ENCODE results near the gene RHOXF1. TPM values are rescaled to one million over a fixed set of nuclear protein-coding genes. Genes with fewer than 3 reads are reported as not detected.
A peak's percentile ranks its signal among the peaks of the same experiment; 100 is the strongest.
"Not testable (repeated sequence)": the region's sequence is repeated elsewhere in the genome, so short reads cannot be mapped to it uniquely, and the experiment has no call there.

Gene RHOXF1, protein sequence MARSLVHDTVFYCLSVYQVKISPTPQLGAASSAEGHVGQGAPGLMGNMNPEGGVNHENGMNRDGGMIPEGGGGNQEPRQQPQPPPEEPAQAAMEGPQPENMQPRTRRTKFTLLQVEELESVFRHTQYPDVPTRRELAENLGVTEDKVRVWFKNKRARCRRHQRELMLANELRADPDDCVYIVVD
- under 1 TPM in 1 of 2 donors, not detected in 1; 0.69 TPM for total RNA-seq
- 1 to 10 TPM in 1 of 2 donors, not detected in 1; 4.8 TPM for polyA plus RNA-seq
- long read RNA-seq, donor 1: 0 reads
- long read RNA-seq, donor 2: 0 reads

- 92 to 96% methylated on average over 35 of the region's 35 CpGs for WGBS, 2 donors
- H3K4me1 ChIP-seq (ENCODE audit: control insufficient read depth in 1 of 2, insufficient read depth in 2 of 2, low read length in 2 of 2): no peaks in the 10 kb centered on the region
- peak in 1 of 2 donors; percentile 68 for DNase-seq
- no peaks in the 10 kb centered on the region for H3K27me3 ChIP-seq (ENCODE audit: control insufficient read depth in 1 of 2, insufficient read depth in 2 of 2, low read length in 1 of 2)
- intact Hi-C loops (cut with DNase I): loop anchor here in 1 of 2 donors (10.0 kb wide), 1 partner anchor 109 kb away; no protein-coding TSS in a partner anchor
- no peak within 1 kb of the TSS for H3K4me3 ChIP-seq (ENCODE audit: low read length in 2 of 2)
- no peaks in the 10 kb centered on the region for H3K36me3 ChIP-seq (ENCODE audit: control insufficient read depth in 1 of 2, insufficient read depth in 2 of 2, low read length in 1 of 2)
- no peak within 1 kb of the TSS for H3K27ac ChIP-seq (ENCODE audit: low read depth in 1 of 2, low read length in 2 of 2)
- no peak for ATAC-seq (ENCODE audit: low FRiP score)
- no peaks in the 10 kb centered on the region for H3K9me3 ChIP-seq (ENCODE audit: control insufficient read depth, low read length)
Observed at GRCh38 chrX:120115438-120115963, at the start of gene RHOXF1. TSS of gene RHOXF1 (minus strand) at chrX:120115913. CDS start at chrX:120115862, 51 bp downstream.

DNA sequence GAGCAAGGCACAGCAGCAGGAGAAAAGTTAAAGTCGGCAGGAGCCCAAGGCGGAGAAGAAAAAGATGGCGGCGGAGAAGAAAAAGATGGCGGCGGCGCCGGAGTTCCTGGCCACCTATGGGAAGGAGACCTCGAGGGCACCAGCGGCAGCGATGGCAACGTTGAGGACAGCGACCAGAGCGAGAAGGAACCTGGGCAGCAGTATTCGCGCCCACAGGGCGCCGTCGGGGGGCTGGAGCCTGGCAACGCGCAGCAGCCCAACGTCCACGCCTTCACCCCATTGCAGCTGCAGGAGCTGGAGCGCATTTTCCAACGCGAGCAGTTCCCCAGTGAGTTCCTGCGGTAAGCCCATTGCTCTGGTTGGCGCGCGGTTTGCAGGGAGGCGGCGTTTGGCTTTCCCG lies 43.4 kb upstream of the RHOXF1 start:
- H3K27ac ChIP-seq (ENCODE audit: low read depth in 1 of 2, low read length in 2 of 2); DNase-seq; ATAC-seq (ENCODE audit: low FRiP score); H3K36me3 ChIP-seq (ENCODE audit: control insufficient read depth in 1 of 2, insufficient read depth in 2 of 2, low read length in 1 of 2); H3K4me3 ChIP-seq (ENCODE audit: low read length in 2 of 2); H3K4me1 ChIP-seq (ENCODE audit: control insufficient read depth in 1 of 2, insufficient read depth in 2 of 2, low read length in 2 of 2); H3K9me3 ChIP-seq (ENCODE audit: control insufficient read depth, low read length); H3K27me3 ChIP-seq (ENCODE audit: control insufficient read depth in 1 of 2, insufficient read depth in 2 of 2, low read length in 1 of 2); intact Hi-C loops (cut with DNase I): not testable (repeated sequence)
- 86 to 98% methylated on average over 17 to 31 of the region's 33 CpGs for WGBS, 2 donors

DNA sequence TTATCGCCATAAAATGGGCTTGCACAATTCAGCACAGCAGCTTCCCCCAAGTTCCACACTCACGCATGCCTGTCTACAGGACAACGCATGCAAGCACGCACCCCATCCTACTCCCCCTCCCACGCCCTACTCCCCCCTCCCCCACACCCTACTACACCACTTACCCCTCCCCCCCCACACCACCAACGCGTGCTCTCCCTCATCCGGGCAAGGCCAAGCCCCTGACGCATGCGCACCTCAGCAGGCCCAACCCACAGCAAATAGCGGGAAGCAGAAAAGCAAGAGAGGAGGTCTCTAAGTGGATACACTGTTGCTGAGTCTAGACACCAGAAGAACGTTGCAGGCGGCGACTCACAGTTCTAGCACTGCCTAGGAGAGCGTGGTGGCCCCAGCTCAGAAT lies 42.6 kb upstream of the RHOXF1 start, which contains the start of gene RHOXF2:
RHOXF2 (plus strand) TSS at position 301 of the 400 bp plus-strand sequence. CDS start 138 bp downstream, outside the sequence.
- H3K4me1 ChIP-seq (ENCODE audit: control insufficient read depth in 1 of 2, insufficient read depth in 2 of 2, low read length in 2 of 2); DNase-seq; H3K36me3 ChIP-seq (ENCODE audit: control insufficient read depth in 1 of 2, insufficient read depth in 2 of 2, low read length in 1 of 2); H3K27me3 ChIP-seq (ENCODE audit: control insufficient read depth in 1 of 2, insufficient read depth in 2 of 2, low read length in 1 of 2); H3K27ac ChIP-seq (ENCODE audit: low read depth in 1 of 2, low read length in 2 of 2); H3K9me3 ChIP-seq (ENCODE audit: control insufficient read depth, low read length); intact Hi-C loops (cut with DNase I); H3K4me3 ChIP-seq (ENCODE audit: low read length in 2 of 2); ATAC-seq (ENCODE audit: low FRiP score): not testable (repeated sequence)
- no CpG with 5 or more reads among the region's 15 CpGs for WGBS, 2 donors

DNA sequence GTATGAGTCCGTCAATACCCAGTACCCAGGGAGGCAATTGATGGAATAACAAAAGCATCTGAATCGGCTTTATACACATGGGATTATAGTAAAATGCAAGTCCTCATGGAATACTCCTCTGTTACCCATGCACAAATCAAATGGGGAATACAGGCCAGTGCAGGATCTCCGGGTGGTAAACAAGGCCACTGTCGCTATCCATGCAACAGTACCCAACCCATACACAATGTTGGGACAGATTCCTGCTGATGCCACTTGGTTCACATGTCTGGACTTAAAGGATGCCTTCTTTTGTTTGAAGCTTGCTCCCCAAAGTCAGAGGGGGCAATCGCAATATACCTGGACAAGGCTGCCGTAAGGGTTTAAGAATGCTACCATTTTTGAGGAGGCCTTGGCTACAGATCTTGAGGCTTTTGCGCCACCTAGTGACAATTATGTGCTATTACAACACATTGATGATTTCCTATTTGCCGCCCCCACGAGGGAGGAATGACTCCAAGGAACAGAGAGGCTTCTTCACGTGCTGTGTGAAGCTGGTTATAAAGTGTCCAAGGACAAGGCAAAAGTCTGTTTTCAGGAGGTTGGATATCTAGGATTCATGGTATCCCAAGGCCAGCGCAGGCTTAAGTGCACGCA lies 34.5 kb upstream of the RHOXF1 start:
- no CpG with 5 or more reads among the region's 12 CpGs for WGBS, 2 donors
- intact Hi-C loops (cut with DNase I); H3K27ac ChIP-seq (ENCODE audit: low read depth in 1 of 2, low read length in 2 of 2); DNase-seq; H3K27me3 ChIP-seq (ENCODE audit: control insufficient read depth in 1 of 2, insufficient read depth in 2 of 2, low read length in 1 of 2); H3K4me3 ChIP-seq (ENCODE audit: low read length in 2 of 2); H3K36me3 ChIP-seq (ENCODE audit: control insufficient read depth in 1 of 2, insufficient read depth in 2 of 2, low read length in 1 of 2); H3K9me3 ChIP-seq (ENCODE audit: control insufficient read depth, low read length); H3K4me1 ChIP-seq (ENCODE audit: control insufficient read depth in 1 of 2, insufficient read depth in 2 of 2, low read length in 2 of 2): not testable (repeated sequence)
- peak; percentile 60 for ATAC-seq (ENCODE audit: low FRiP score)

DNA sequence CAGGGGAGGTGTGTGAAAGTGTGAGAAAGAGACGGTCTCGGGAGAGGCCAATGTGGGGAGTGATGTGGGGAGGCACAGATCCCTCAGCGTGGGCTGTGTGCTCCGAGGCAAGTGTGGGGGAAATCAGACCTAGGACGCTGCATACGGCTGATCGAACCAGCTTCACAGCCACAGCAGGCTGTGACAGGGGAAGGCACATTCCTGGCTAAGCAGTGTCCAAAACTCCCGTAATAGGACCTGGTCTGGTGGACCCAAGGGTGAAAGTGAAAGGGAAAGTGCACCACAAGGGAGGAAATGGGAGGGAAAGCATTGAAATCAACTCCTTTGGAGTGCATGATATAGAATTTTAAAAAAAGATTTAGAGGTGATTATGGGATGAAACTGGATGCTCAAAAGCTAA lies 31.8 kb upstream of the RHOXF1 start:
- DNase-seq (no peak), ATAC-seq (ENCODE audit: low FRiP score) (no peak)
- H3K9me3 ChIP-seq (ENCODE audit: control insufficient read depth, low read length): no peaks in the 10 kb centered on the region
- H3K4me1 ChIP-seq (ENCODE audit: control insufficient read depth in 1 of 2, insufficient read depth in 2 of 2, low read length in 2 of 2): no peaks in the 10 kb centered on the region
- no peak overlapping the region for H3K27ac ChIP-seq (ENCODE audit: low read depth in 1 of 2, low read length in 2 of 2)
- H3K27me3 ChIP-seq (ENCODE audit: control insufficient read depth in 1 of 2, insufficient read depth in 2 of 2, low read length in 1 of 2): no peaks in the 10 kb centered on the region
- no peak overlapping the region for H3K4me3 ChIP-seq (ENCODE audit: low read length in 2 of 2)
- no peaks in the 10 kb centered on the region for H3K36me3 ChIP-seq (ENCODE audit: control insufficient read depth in 1 of 2, insufficient read depth in 2 of 2, low read length in 1 of 2)
- intact Hi-C loops (cut with DNase I): no loop called here
- WGBS, 2 donors: 92 to 99% methylated on average over 8 of the region's 8 CpGs

- intact Hi-C loops (cut with DNase I); H3K4me1 ChIP-seq (ENCODE audit: control insufficient read depth in 1 of 2, insufficient read depth in 2 of 2, low read length in 2 of 2); H3K27ac ChIP-seq (ENCODE audit: low read depth in 1 of 2, low read length in 2 of 2); H3K4me3 ChIP-seq (ENCODE audit: low read length in 2 of 2); H3K36me3 ChIP-seq (ENCODE audit: control insufficient read depth in 1 of 2, insufficient read depth in 2 of 2, low read length in 1 of 2); H3K9me3 ChIP-seq (ENCODE audit: control insufficient read depth, low read length); H3K27me3 ChIP-seq (ENCODE audit: control insufficient read depth in 1 of 2, insufficient read depth in 2 of 2, low read length in 1 of 2); ATAC-seq (ENCODE audit: low FRiP score); DNase-seq: not testable (repeated sequence)
- 91 to 95% methylated on average over 1 of the region's 1 CpG for WGBS, 2 donors
Observed at GRCh38 chrX:120146323-120146722, 30.6 kb upstream of the RHOXF1 start.

DNA sequence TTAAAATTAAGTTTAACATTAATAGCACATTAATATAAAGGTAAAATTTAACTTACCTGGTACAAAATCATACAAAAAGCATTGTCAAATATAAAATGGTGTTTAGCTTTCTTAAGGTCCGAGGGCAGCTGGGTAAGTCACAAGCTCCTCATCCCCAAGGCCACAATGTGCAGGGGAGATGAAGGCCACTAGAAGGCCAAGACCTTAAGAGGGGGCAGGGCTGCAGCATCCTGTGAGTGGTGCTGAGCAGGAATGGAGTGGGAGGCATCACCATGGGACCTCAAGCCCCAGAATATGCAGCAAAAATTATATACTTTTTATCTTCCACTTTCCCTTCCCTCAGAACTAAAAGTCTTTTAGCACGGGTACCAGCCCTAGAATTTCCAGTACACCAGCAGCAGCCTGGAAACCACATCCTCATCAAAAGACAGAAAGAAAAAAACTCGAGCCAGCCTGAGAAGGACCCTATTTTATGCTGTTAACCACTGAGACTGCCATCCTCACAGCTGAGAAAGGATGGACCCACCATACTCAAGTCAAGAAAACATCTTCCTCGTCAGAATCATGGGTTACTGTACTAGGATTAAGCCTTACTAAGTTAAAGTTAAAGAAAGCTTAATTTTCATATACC lies 29.7 kb upstream of the RHOXF1 start:
- no peaks in the 10 kb centered on the region for H3K27me3 ChIP-seq (ENCODE audit: control insufficient read depth in 1 of 2, insufficient read depth in 2 of 2, low read length in 1 of 2)
- H3K4me1 ChIP-seq (ENCODE audit: control insufficient read depth in 1 of 2, insufficient read depth in 2 of 2, low read length in 2 of 2): no peaks in the 10 kb centered on the region
- DNase-seq: no peak
- H3K4me3 ChIP-seq (ENCODE audit: low read length in 2 of 2): no peak overlapping the region
- WGBS, 2 donors: 58 to 86% methylated on average over 4 of the region's 4 CpGs
- ATAC-seq (ENCODE audit: low FRiP score): no peak
- intact Hi-C loops (cut with DNase I): no loop called here
- no peaks in the 10 kb centered on the region for H3K9me3 ChIP-seq (ENCODE audit: control insufficient read depth, low read length)
- H3K36me3 ChIP-seq (ENCODE audit: control insufficient read depth in 1 of 2, insufficient read depth in 2 of 2, low read length in 1 of 2): no peaks in the 10 kb centered on the region
- H3K27ac ChIP-seq (ENCODE audit: low read depth in 1 of 2, low read length in 2 of 2): no peak overlapping the region

GRCh38 chrX:120144178-120144844 lies 28.6 kb upstream of the RHOXF1 start:
- WGBS, 2 donors: 13 to 23% methylated on average over 12 of the region's 12 CpGs

More at GRCh38 chrX:120144178-120144844, 28.6 kb upstream of the RHOXF1 start:
- intact Hi-C loops (cut with DNase I): no loop called here
- ATAC-seq (ENCODE audit: low FRiP score) (no peak), DNase-seq (no peak)
- H3K4me1 ChIP-seq (ENCODE audit: control insufficient read depth in 1 of 2, insufficient read depth in 2 of 2, low read length in 2 of 2): no peaks in the 10 kb centered on the region
- H3K9me3 ChIP-seq (ENCODE audit: control insufficient read depth, low read length): no peaks in the 10 kb centered on the region
- no peak overlapping the region for H3K27ac ChIP-seq (ENCODE audit: low read depth in 1 of 2, low read length in 2 of 2)
- H3K27me3 ChIP-seq (ENCODE audit: control insufficient read depth in 1 of 2, insufficient read depth in 2 of 2, low read length in 1 of 2): no peaks in the 10 kb centered on the region
- H3K36me3 ChIP-seq (ENCODE audit: control insufficient read depth in 1 of 2, insufficient read depth in 2 of 2, low read length in 1 of 2): no peaks in the 10 kb centered on the region
- no peak overlapping the region for H3K4me3 ChIP-seq (ENCODE audit: low read length in 2 of 2)
